Transverse colon (tissue), 4 donors: ENCODE data around the gene SLTM.

ENCODE experiments used
- CTCF ChIP-seq, 5 experiments: fragments of 200-600 bp in 3 of 5; fragments of 450-650 bp in 2 of 5; sonication (generic) in 3 of 5; IDR thresholded peaks; 1 replicate in 2 of 5; 2 replicates in 3 of 5; pipeline ENCODE4 v1.5.1; 2016 to 2017; ENCODE audit warnings: antibody characterized with exemption in 5 of 5, inconsistent platforms in 3 of 5, mild to moderate bottlenecking in 2 of 5, moderate library complexity in 1 of 5
- EP300 ChIP-seq: sonication (generic); formaldehyde crosslinking; IDR thresholded peaks from one replicate; pipeline ENCODE4 v1.6.1; 2017; ENCODE audit warnings: antibody characterized with exemption, low read depth
- POLR2AphosphoS5 ChIP-seq, 3 donors: sonication (generic); formaldehyde crosslinking; IDR thresholded peaks; one replicate each; pipeline ENCODE4 v1.6.1; 2016; ENCODE audit warnings: antibody characterized with exemption in 3 of 3

DNA sequence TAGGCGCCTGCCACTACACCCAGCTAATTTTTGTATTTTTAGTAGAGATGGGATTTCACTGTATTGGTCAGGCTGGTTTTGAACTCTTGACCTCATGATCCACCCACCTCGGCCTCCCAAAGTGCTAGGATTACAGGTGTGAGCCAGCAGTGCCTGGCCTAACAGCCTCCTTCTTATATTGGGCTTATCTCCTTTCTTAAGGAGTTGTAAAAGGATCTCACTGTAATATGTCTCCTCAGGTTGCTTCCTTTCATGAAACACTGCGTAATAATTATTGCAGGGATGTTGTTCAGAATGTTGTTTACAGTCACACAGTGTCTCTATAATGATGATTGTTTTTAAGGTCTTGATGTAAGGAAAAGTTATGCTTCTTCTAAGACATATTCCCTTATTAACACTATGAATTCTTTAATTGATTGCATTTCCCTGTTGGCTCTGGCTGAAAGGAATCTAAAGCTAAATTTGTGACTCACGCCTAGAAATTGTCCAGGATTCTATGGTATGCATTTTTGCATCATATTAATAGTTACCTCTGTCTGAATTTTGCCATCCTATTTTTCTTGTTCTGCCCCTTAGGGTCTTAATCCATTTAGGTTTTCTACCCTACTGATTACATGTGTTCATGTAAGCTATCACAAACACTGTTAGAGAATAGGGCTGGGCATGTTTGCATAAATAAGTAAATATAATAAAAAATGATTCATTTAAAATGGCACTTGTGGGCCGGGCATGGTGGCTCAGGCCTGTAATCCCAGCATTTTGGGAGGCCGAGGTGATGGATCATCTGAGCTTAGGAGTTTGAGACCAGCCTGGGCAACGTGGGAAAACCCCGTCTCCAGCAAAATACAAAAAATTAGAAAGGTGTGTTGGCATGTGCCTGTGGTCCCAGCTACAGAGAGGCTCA lies 29.4 kb upstream of the SLTM start:
- TF ChIP-seq POLR2AphosphoS5 (IDR thresholded peaks at IDR 0.05) (no peak), CTCF (IDR thresholded peaks at IDR 0.05) (no peak), EP300 (no peak)
